Effector memory CD4-positive, alpha-beta T cell (primary cell): ENCODE measurements around the gene AFF2.

Source experiments
- DNase-seq, 3 donors: peaks; one replicate each; pipeline ENCODE4 v3.0.0-alpha.2; 2020
- H3K27ac ChIP-seq: 2 replicates; pipeline ENCODE4 v1.7.0; 2013; ENCODE audit warnings: mild to moderate bottlenecking, low read length, moderate library complexity; ENCODE audit not compliant: insufficient read depth, poor library complexity, severe bottlenecking
- H3K27me3 ChIP-seq: replicated peaks from 2 replicates; pipeline ENCODE4 v1.7.0; 2013; ENCODE audit warnings: mild to moderate bottlenecking, low read length; ENCODE audit not compliant: insufficient read depth, control insufficient read depth, poor library complexity, severe bottlenecking
- H3K36me3 ChIP-seq: 2 replicates; pipeline ENCODE4 v1.7.0; 2013; ENCODE audit warnings: mild to moderate bottlenecking, low read length, moderate library complexity; ENCODE audit not compliant: control insufficient read depth, insufficient read depth
- H3K4me1 ChIP-seq: 2 replicates; pipeline ENCODE4 v1.7.0; 2013; ENCODE audit warnings: low read length, mild to moderate bottlenecking; ENCODE audit not compliant: control insufficient read depth, insufficient read depth, poor library complexity, severe bottlenecking
- H3K4me3 ChIP-seq: 2 replicates; pipeline ENCODE4 v1.7.0; 2013; ENCODE audit warnings: low read length, low read depth, mild to moderate bottlenecking; ENCODE audit not compliant: insufficient read depth, poor library complexity, severe bottlenecking
- H3K9me3 ChIP-seq: 2 replicates; pipeline ENCODE4 v1.7.0; 2013; ENCODE audit warnings: mild to moderate bottlenecking, low read length, moderate library complexity; ENCODE audit not compliant: control insufficient read depth

AFF2 gene

GRCh38 chrX:149036086-149036485 is 535.7 kb downstream of the AFF2 start:
- no peaks in the 10 kb centered on the region for H3K4me1 ChIP-seq
- DNase-seq = no peak
- no peak overlapping the region for H3K27ac ChIP-seq
- H3K4me3 ChIP-seq = no peak overlapping the region
- no peaks in the 10 kb centered on the region for H3K27me3 ChIP-seq
- no peaks in the 10 kb centered on the region for H3K9me3 ChIP-seq
- no peaks in the 10 kb centered on the region for H3K36me3 ChIP-seq

- Histone ChIP-seq H3K4me1 (no peaks in the 10 kb centered on the region), H3K4me3 (no peak overlapping the region), H3K36me3 (no peaks in the 10 kb centered on the region), H3K27me3 (no peaks in the 10 kb centered on the region), H3K9me3 (no peaks in the 10 kb centered on the region), H3K27ac (no peak overlapping the region)
- no peak for DNase-seq
Measured at GRCh38 chrX:149037281-149037870, 537.0 kb downstream of the AFF2 start.

GRCh38 chrX:149039057-149039456 is 538.6 kb downstream of the AFF2 start:
- H3K4me1 ChIP-seq = no peaks in the 10 kb centered on the region
- no peaks in the 10 kb centered on the region for H3K36me3 ChIP-seq
- no peak overlapping the region for H3K4me3 ChIP-seq
- no peak overlapping the region for H3K27ac ChIP-seq
- H3K9me3 ChIP-seq = no peaks in the 10 kb centered on the region
- H3K27me3 ChIP-seq = no peaks in the 10 kb centered on the region
- no peak for DNase-seq

- no peaks in the 10 kb centered on the region for H3K4me1 ChIP-seq
- no peak overlapping the region for H3K4me3 ChIP-seq
- DNase-seq = no peak
- H3K27me3 ChIP-seq = no peaks in the 10 kb centered on the region
- no peak overlapping the region for H3K27ac ChIP-seq
- H3K9me3 ChIP-seq = no peaks in the 10 kb centered on the region
- H3K36me3 ChIP-seq = no peaks in the 10 kb centered on the region
Measured at GRCh38 chrX:149040873-149041535, 540.6 kb downstream of the AFF2 start.

GRCh38 chrX:149043401-149043800 is 543.0 kb downstream of the AFF2 start:
- H3K4me1 ChIP-seq = no peaks in the 10 kb centered on the region
- no peak for DNase-seq
- no peaks in the 10 kb centered on the region for H3K36me3 ChIP-seq
- no peaks in the 10 kb centered on the region for H3K27me3 ChIP-seq
- H3K4me3 ChIP-seq = no peak overlapping the region
- no peak overlapping the region for H3K27ac ChIP-seq
- no peaks in the 10 kb centered on the region for H3K9me3 ChIP-seq

- no peaks in the 10 kb centered on the region for H3K4me1 ChIP-seq
- no peak for DNase-seq
- H3K27ac ChIP-seq = no peak overlapping the region
- H3K36me3 ChIP-seq = no peaks in the 10 kb centered on the region
- no peaks in the 10 kb centered on the region for H3K9me3 ChIP-seq
- no peaks in the 10 kb centered on the region for H3K27me3 ChIP-seq
- H3K4me3 ChIP-seq = no peak overlapping the region
Measured at GRCh38 chrX:149044471-149044870, 544.1 kb downstream of the AFF2 start.

GRCh38 chrX:149045645-149046210 is 545.3 kb downstream of the AFF2 start:
- no peak for DNase-seq
- H3K4me1 ChIP-seq = no peaks in the 10 kb centered on the region
- H3K36me3 ChIP-seq = no peaks in the 10 kb centered on the region
- no peaks in the 10 kb centered on the region for H3K9me3 ChIP-seq
- no peaks in the 10 kb centered on the region for H3K27me3 ChIP-seq
- H3K4me3 ChIP-seq = no peak overlapping the region
- no peak overlapping the region for H3K27ac ChIP-seq
